Putamen (tissue), 1 donor: ENCODE data around the gene HOXA5.

ENCODE experiments used
- DNase-seq: peaks from one replicate; pipeline ENCODE4 v3.0.0-alpha.2; 2016; ENCODE audit warnings: low spot score

The HOXA5 gene

GRCh38 chr7:27159266-27160144 lies 16.0 kb upstream of the HOXA5 start:
- DNase-seq, result no peak

DNA sequence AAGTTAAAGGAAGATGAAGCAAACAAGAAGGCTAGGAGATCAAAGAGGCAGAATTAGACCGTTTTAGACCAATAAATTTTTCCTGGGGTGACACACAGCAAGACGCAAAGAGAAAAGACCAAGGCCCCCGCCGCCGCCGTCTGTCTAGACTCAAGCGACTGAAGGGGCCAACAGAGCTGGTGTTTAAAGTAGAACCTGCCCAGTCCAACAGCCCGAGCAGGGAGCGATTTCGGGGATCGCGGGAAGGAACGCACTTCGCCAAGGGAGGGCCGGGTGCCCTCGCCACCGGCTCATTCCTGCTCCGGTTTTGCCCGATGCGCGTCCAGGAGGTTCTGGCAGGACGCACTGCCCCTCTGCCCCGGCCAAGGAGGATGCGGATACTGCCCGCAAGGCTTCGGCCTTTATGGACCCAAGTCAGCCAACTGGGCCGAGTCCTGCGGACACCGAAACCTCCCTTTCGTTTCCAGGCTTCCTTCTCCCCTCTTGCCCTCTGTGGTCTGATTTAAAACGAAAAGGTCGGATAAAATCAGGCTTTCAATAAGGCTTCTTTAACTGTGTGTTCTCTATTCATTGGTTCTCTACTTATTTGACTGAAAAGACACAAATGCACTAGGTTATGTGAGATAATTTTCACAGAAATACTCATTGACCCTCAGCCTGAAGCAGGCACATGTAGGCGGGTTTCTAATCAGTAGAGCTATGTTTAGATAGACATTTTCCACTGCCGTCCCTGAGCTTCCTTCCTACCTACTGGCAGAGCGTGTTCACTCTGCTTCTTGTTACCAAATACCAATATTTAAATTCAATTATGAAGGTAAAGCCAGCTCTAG lies 15.2 kb upstream of the HOXA5 start:
- DNase-seq, result no peak

- DNase-seq, result no peak
Observed at GRCh38 chr7:27157702-27158431, 14.4 kb upstream of the HOXA5 start.

DNA sequence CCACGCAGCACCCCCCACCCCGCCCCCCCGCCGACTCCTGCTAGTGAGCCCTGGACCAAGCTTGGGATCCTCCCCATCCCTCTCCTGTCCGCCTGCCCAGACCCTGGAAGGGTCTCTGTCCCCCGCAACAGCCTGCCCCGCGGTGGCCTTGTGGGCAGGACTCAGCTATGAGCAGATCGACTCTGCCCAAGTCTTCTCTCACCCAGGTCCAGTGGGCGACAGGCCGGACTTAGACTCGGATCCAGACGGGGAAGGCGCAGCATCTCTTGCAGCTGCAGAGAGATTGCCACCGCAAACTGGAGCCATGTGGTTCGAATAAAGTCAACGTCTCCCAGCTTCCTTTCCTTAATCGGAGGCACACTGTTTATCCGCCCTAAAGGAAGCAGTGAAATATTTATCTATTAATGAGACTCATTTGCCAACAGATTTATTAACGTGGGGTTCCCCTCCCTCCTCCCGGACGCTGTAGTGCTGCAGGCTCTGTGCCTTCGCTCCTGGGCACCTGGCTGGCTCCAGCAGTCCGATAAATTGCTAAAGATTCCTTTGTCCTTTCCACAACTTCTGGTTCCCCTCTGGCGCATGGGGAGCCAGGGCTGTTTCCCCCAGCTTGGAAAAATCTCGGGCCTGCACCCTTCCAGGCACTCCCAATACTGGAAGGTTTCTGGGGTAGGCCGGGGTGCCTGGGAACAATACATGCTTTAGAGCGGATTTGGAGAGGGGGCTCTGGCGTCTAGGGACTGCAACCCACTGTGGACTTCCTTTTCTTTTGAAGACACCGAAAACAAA lies 13.6 kb upstream of the HOXA5 start:
- DNase-seq, result no peak

- no peak for DNase-seq
Observed at GRCh38 chr7:27156508-27156898, 13.0 kb upstream of the HOXA5 start, which contains the start of gene HOXA7. Gene HOXA7, minus strand, starts transcription at chr7:27156675. Its CDS starts 130 bp downstream, at chr7:27156545.

DNA sequence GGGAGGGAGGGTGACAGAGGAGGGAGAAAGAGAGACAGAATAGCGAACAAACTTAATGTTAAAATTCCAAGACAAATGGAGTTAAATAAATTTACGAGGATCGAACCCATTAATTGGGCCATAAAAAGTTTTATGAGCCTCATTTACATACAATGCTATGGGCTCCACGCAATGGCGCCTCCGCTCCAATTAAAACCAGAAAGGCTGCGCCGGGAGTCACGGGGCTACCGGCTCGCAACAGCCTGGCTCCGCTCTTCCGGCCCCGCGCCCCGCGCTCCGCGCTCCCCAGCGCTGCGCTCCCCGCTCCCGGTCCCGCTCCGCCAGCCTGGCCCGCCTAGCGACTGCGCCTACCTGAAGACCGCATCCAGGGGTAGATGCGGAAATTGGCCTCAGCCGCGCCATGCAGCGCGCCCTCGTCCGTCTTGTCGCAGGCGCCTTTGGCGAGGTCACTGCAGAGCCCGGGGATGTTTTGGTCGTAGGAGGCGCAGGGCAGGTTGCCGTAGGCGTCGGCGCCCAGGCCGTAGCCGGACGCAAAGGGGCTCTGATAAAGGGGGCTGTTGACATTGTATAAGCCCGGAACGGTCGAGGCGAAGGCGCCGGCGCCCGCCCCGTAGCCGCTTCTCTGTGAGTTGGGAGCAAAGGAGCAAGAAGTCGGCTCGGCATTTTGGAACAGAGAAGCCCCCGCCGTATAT lies 12.5 kb upstream of the HOXA5 start:
- no peak for DNase-seq

DNA sequence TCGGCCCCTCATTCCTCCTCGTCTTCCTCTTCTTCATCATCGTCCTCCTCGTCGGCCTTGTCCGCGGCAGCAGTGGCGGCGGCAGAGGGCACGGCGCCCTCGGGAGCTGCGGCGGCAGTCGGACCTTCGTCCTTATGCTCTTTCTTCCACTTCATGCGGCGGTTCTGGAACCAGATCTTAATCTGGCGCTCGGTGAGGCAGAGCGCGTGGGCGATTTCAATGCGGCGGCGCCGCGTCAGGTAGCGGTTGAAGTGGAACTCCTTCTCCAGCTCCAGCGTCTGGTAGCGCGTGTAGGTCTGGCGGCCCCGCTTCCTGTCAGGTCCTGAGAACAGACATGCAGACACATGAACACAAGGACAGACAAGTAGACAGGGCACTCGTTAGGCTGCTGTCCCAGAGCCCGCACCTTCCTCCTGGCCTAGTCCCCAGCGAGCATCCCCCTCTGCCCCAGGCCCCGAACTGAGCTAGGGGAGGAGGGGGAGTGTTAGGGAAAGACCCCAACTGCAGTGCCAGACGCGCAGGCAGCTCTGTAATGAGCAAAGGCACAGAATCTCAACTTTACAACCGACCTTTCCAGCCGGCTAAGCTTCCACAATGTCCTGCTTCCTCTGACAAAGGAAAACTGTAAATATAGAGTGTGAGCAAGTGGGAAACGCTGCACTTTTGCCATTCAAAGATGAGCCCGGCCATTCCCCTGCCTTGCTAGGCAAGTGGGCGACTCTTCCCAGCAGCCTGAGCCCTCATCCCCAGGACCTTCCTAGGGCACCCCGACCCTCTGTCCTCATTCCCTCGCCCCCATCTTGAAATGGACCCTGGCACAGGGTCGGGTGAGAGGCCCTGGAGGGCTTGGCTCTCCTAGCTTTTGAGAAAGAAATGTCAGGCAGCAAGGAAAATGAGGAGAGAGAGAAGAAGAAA lies 11.7 kb upstream of the HOXA5 start:
- DNase-seq, result no peak

DNA sequence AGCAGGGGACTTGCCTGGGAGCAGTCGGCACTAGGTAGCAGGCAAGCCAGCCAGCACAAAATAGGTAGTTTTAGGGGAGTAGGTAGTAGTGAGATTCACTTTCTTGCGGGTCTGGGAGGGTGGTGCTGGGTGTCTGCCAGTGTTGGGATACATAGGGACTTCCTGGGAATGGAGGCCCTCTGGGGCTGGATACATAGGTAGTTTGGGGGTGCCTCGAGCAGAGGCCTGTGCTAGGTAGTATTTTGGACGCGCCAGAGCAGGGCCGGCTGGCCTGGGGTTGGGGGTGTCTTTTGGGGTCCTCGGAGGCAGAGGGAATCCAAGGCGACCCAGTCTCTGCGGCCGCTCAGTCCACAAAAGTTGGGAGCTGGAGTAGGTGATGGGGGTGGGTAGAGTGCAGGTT lies 10.9 kb upstream of the HOXA5 start:
- DNase-seq, result no peak

GRCh38 chr7:27153526-27153925 lies 10.0 kb upstream of the HOXA5 start:
- DNase-seq, result no peak

DNA sequence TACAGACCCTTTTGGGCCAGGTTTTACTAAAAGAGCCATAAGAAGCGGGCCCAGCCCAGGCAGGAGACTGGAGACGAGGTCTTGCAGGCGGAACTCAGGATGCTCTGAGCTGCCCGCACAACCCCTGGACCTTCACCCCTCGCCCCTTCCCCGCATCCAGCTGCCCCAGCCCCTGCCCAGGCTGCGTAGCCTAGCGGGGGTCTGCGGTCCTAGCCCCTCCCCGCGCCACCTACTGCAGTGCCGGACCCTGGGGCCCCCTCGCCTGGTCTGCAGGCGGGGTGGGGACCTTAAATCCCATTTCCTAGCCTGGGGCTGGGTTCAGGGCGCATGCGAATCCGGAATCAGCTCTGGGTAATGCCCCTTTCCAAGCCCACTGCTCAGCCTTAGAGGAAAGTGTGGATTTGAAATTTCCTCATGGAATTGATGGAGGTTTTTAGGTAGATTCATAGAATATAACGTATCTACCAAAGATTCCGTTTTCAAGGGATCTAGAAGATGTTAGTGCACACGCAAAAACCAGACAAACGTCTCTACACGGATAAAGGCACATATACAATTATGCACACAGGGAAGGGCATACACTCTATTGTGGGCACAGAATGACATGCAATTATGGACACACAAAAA lies 9.4 kb upstream of the HOXA5 start:
- DNase-seq, result no peak

GRCh38 chr7:27151931-27152815 lies 8.7 kb upstream of the HOXA5 start, which contains the start of gene HOXA3:
Gene HOXA3, minus strand, starts transcription at chr7:27152583. Its CDS starts 41,943 bp downstream, at chr7:27110640.
- DNase-seq, result no peak

DNA sequence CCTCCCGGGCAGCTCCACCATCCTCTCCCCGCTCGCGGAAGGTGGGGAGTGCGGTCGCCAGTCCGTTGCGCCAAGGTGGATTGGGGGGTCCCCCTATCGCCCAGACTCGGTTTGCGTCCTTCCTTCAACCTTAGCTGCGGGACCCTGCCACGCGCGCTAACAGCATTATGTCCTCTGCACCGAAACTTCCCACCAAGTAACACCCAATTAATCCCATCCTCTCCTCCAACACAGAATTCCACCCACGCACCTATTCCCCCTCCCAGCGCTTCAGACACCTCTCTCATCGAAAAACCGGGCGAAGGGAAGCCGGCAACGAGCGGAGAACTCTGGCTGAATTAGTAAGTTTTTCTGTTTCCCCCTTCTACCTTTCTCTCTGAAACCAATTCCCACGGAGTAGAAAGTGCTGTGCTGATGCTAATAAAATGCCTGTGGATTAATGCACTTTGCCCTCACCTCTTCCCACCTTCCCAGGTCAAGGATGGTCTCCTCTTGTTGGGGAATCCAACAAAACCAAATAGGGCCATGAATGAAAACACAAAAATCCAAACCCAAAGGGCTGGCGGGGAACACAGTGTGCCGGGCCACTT lies 8.0 kb upstream of the HOXA5 start:
- no peak for DNase-seq

DNA sequence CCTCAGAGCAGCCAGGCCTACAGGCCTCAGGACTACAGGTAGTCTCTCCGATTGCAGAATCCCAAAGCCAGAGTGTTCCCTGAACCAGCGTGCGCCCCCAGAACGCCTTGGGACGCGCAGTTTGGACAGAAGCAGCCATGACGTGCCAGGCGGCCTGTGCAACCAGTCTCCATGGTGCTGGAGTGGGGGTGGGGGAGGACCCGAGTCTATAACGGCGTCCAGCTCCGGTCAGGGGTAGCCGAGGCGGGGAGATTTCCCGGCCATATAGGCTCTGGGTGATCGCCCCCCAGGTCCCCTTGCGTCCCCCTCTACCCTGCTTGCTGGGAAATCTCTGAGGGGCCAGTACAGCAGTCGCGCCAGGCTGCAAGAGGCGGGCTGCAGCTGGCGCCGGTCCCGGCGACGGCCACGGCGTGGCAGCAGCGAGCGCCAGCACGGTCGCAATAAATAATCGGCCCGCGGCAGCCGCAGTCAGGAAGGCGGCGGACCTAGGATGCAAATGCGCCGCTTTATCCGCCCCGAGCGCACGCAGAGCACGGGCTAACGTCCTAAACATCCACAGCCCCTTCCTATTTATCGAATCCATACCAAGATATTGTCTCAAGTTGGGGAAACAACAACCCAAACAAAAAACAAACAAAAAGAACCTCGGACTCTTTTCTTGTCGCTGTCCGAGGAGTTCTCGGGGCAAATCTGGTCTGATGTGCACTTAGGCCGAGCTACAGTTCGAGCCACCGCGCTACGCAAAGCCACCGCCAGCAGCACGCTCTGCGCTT lies 7.3 kb upstream of the HOXA5 start:
- peak; percentile 16 for DNase-seq

GRCh38 chr7:27149842-27150567 lies 6.5 kb upstream of the HOXA5 start:
- no peak for DNase-seq

- DNase-seq, result no peak
Observed at GRCh38 chr7:27148756-27149641, 5.5 kb upstream of the HOXA5 start.
